ENCODE measurements around the gene BABAM1. TPM values are rescaled to one million over a fixed set of nuclear protein-coding genes. Genes with fewer than 3 reads are reported as not detected.

BABAM1 gene
- total RNA-seq: 82.3 TPM
- 100 to 1,000 TPM; 111 to 140 (median 124) TPM for polyA plus RNA-seq

DNA sequence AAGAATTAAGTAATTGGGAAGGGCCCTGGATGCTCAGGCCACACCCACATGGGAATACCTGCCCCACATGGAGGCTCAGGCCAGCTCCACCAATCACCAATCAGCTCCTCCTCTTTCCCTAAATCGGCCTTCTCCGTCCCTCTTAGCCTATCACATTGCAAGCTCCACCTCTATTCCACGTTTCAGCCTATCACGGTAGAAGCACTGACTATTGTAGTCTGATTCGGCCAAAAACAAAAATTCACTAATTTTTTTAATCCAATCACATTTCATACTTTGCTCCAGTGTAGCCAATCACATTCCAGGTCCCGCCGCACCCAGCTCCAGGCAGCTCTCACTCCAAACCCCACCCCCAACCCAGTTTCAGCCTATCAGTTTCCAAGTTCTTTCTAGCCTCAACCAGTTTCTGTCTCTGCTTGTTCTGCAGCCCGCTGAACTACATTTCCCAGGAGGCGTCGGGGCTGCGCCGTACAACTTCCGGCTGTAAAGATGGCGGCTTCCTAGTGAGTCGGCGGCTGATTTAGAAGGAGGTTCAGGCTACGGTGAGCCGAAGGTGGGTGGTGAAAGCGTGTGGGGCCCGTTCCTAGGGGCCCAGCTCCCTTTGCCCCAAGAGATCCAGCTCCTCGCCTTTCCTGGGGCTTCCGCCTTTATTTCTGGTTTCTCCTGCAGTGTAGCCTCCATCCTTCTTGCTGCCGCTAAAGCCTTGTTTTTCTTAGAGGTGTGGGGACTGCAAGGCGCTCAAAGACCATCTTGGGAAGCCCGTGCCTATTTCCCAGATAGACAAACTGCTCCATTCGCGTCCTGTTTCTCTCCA lies at the start of gene BABAM1:
BABAM1 (plus strand) TSS at position 469 of the 814 bp plus-strand sequence. CDS start 1,364 bp downstream, outside the sequence.
- Mint-ChIP-seq H3K27ac (peak within 1 kb of the TSS; percentile 56 to 89 (median 73)), H3K27me3 (peaks cover 5% of the 10 kb centered on the region)
- peak; percentile 95 to 99 (median 98) for DNase-seq

DNA sequence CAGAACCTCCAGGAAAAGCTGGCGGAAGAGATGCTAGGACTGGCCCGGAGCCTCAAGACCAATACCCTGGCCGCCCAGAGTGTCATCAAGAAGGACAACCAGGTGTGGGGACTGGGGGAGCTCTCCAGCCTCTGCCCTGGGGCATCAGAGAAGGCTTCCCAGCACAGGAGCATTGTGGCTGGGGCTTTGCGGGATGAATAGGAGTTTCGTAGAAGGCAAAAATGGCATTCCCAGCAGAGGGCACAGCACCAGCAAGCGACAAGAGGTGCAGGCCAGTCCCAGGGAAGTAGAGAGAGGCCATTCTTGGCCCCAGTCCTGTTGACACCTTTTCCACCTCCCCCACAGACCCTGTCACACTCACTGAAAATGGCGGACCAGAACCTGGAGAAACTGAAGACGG lies 48.0 kb upstream of the BABAM1 start:
- Mint-ChIP-seq H3K27ac (no peak overlapping the region), H3K4me3 (peak overlapping the region in 1 of 4 donors; percentile 86), H3K27me3 (peaks cover 5% of the 10 kb centered on the region), H3K36me3 (peaks cover 21% of the 10 kb centered on the region), H3K4me1 (peaks cover 3 to 19% (median 10%) of the 10 kb centered on the region in 4 donors), H3K9me3 (no peaks in the 10 kb centered on the region)
- ATAC-seq (ENCODE audit: low read depth in 2 of 2): no peak
- DNase-seq: no peak
- Histone ChIP-seq H3K4me3 (ENCODE audit: low read depth, low read length) (no peak overlapping the region), H3K36me3 (ENCODE audit: control insufficient read depth, insufficient read depth, low read length) (peaks cover 12% of the 10 kb centered on the region), H3K27ac (ENCODE audit: insufficient read depth, low read length, poor library complexity, severe bottlenecking) (no peak overlapping the region), H3K9me3 (ENCODE audit: control insufficient read depth in 2 of 2, low read length in 2 of 2) (no peaks in the 10 kb centered on the region), H3K27me3 (ENCODE audit: control insufficient read depth, insufficient read depth, low read length) (no peaks in the 10 kb centered on the region), H3K4me1 (ENCODE audit: control insufficient read depth, insufficient read depth, low read length, poor library complexity, severe bottlenecking) (peaks cover 18% of the 10 kb centered on the region)

More for the DNA sequence above, at the start of gene BABAM1:
- no peaks in the 10 kb centered on the region for H3K9me3 ChIP-seq (ENCODE audit: control insufficient read depth in 2 of 2, low read length in 2 of 2)
- H3K27ac ChIP-seq (ENCODE audit: insufficient read depth, low read length, poor library complexity, severe bottlenecking): peak within 1 kb of the TSS; percentile 77
- ATAC-seq (ENCODE audit: low read depth in 2 of 2): peak; percentile 93
- Mint-ChIP-seq H3K4me3 (peak within 1 kb of the TSS; percentile 81 to 88 (median 87)), H3K9me3 (no peaks in the 10 kb centered on the region), H3K36me3 (peaks cover 7% of the 10 kb centered on the region), H3K4me1 (peaks cover 6 to 34% (median 12%) of the 10 kb centered on the region in 4 donors)
- peaks cover 23% of the 10 kb centered on the region for H3K4me1 ChIP-seq (ENCODE audit: control insufficient read depth, insufficient read depth, low read length, poor library complexity, severe bottlenecking)
- peaks cover 22% of the 10 kb centered on the region for H3K36me3 ChIP-seq (ENCODE audit: control insufficient read depth, insufficient read depth, low read length)
- H3K4me3 ChIP-seq (ENCODE audit: low read depth, low read length): peak within 1 kb of the TSS; percentile 90
- H3K27me3 ChIP-seq (ENCODE audit: control insufficient read depth, insufficient read depth, low read length): no peaks in the 10 kb centered on the region

DNA sequence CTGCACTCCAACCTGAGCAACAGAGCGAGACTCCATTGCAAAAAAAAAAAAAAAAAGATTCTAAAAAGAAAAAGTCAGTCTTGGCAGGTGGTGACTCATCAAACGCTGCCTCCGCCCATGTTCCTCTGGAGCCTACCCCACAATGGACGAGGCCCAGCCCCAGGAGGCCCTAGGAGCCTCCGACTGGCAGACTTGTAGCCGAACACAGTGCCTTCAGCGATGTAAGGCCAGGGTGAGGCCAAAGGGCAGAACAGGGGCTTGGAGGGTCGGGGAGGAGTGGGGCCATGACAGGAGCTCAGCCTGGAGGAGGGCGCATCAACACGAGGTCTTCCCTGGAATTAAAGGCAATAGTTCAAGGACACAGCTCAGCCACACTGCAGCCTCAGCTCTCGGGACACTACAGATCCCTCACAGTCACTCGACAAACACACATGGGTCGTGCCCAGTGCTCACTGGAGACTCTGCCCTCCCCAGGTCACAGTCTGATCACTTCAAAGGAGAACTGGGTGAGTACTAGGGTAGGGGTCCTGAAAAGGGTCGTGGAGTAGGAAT lies 47.0 kb upstream of the BABAM1 start:
- no peaks in the 10 kb centered on the region for H3K9me3 ChIP-seq (ENCODE audit: control insufficient read depth in 2 of 2, low read length in 2 of 2)
- peaks cover 18% of the 10 kb centered on the region for H3K36me3 Mint-ChIP-seq
- no peaks in the 10 kb centered on the region for H3K27me3 Mint-ChIP-seq
- H3K27me3 ChIP-seq (ENCODE audit: control insufficient read depth, insufficient read depth, low read length): no peaks in the 10 kb centered on the region
- no peak overlapping the region for H3K27ac ChIP-seq (ENCODE audit: insufficient read depth, low read length, poor library complexity, severe bottlenecking)
- H3K4me3 Mint-ChIP-seq: peak overlapping the region in 1 of 4 donors; percentile 75
- peaks cover 12% of the 10 kb centered on the region for H3K36me3 ChIP-seq (ENCODE audit: control insufficient read depth, insufficient read depth, low read length)
- no peak overlapping the region for H3K27ac Mint-ChIP-seq
- H3K9me3 Mint-ChIP-seq: no peaks in the 10 kb centered on the region
- ATAC-seq (ENCODE audit: low read depth in 2 of 2) (no peak), DNase-seq (no peak)
- H3K4me1 ChIP-seq (ENCODE audit: control insufficient read depth, insufficient read depth, low read length, poor library complexity, severe bottlenecking): peaks cover 12% of the 10 kb centered on the region
- H3K4me1 Mint-ChIP-seq: peaks cover under 1 to 9% (median 4%) of the 10 kb centered on the region in 4 donors
- H3K4me3 ChIP-seq (ENCODE audit: low read depth, low read length): no peak overlapping the region

- no peaks in the 10 kb centered on the region for H3K9me3 ChIP-seq (ENCODE audit: control insufficient read depth in 2 of 2, low read length in 2 of 2)
- H3K4me3 Mint-ChIP-seq: peak overlapping the region in 3 of 4 donors; percentile 73 to 91 (median 90)
- no peaks in the 10 kb centered on the region for H3K36me3 ChIP-seq (ENCODE audit: control insufficient read depth, insufficient read depth, low read length)
- DNase-seq (no peak), ATAC-seq (ENCODE audit: low read depth in 2 of 2) (no peak)
- H3K27ac Mint-ChIP-seq: peak overlapping the region in 1 of 3 donors; percentile 95
- peaks cover 17% of the 10 kb centered on the region for H3K4me1 ChIP-seq (ENCODE audit: control insufficient read depth, insufficient read depth, low read length, poor library complexity, severe bottlenecking)
- H3K27me3 ChIP-seq (ENCODE audit: control insufficient read depth, insufficient read depth, low read length): no peaks in the 10 kb centered on the region
- peaks cover 5% of the 10 kb centered on the region for H3K27me3 Mint-ChIP-seq
- H3K4me1 Mint-ChIP-seq: peaks cover 0 to 22% (median 10%) of the 10 kb centered on the region in 4 donors
- H3K36me3 Mint-ChIP-seq: no peaks in the 10 kb centered on the region
- no peak overlapping the region for H3K27ac ChIP-seq (ENCODE audit: insufficient read depth, low read length, poor library complexity, severe bottlenecking)
- no peaks in the 10 kb centered on the region for H3K9me3 Mint-ChIP-seq
- H3K4me3 ChIP-seq (ENCODE audit: low read depth, low read length): no peak overlapping the region
Observed at GRCh38 chr19:17225053-17225452, 42.2 kb upstream of the BABAM1 start.

GRCh38 chr19:17226002-17226933 lies 41.0 kb upstream of the BABAM1 start, which contains the start of gene OCEL1:
TSS of gene OCEL1 (plus strand) at chr19:17226226. CDS start at chr19:17226248, 22 bp downstream.
- H3K9me3 Mint-ChIP-seq: no peaks in the 10 kb centered on the region
- peak within 1 kb of the TSS; percentile 90 to 97 (median 94) for H3K4me3 Mint-ChIP-seq
- H3K4me3 ChIP-seq (ENCODE audit: low read depth, low read length): peak within 1 kb of the TSS; percentile 79
- peaks cover 0 to 22% (median 10%) of the 10 kb centered on the region in 4 donors for H3K4me1 Mint-ChIP-seq
- no peaks in the 10 kb centered on the region for H3K36me3 Mint-ChIP-seq
- no peaks in the 10 kb centered on the region for H3K27me3 ChIP-seq (ENCODE audit: control insufficient read depth, insufficient read depth, low read length)
- ATAC-seq (ENCODE audit: low read depth in 2 of 2): peak; percentile 90
- DNase-seq: peak; percentile 95 to 98 (median 97)
- H3K4me1 ChIP-seq (ENCODE audit: control insufficient read depth, insufficient read depth, low read length, poor library complexity, severe bottlenecking): peaks cover 17% of the 10 kb centered on the region
- peaks cover 5% of the 10 kb centered on the region for H3K27me3 Mint-ChIP-seq
- no peaks in the 10 kb centered on the region for H3K36me3 ChIP-seq (ENCODE audit: control insufficient read depth, insufficient read depth, low read length)
- peak within 1 kb of the TSS; percentile 88 for H3K27ac ChIP-seq (ENCODE audit: insufficient read depth, low read length, poor library complexity, severe bottlenecking)
- H3K9me3 ChIP-seq (ENCODE audit: control insufficient read depth in 2 of 2, low read length in 2 of 2): no peaks in the 10 kb centered on the region
- H3K27ac Mint-ChIP-seq: peak within 1 kb of the TSS; percentile 95 to 99 (median 96)

GRCh38 chr19:17227798-17228367 lies 39.4 kb upstream of the BABAM1 start:
- peaks cover 17% of the 10 kb centered on the region for H3K4me1 ChIP-seq (ENCODE audit: control insufficient read depth, insufficient read depth, low read length, poor library complexity, severe bottlenecking)
- no peak for DNase-seq
- H3K4me3 ChIP-seq (ENCODE audit: low read depth, low read length): no peak overlapping the region
- no peaks in the 10 kb centered on the region for H3K27me3 ChIP-seq (ENCODE audit: control insufficient read depth, insufficient read depth, low read length)
- Mint-ChIP-seq H3K4me3 (peak overlapping the region in 3 of 4 donors; percentile 90 to 96 (median 91)), H3K36me3 (no peaks in the 10 kb centered on the region), H3K9me3 (no peaks in the 10 kb centered on the region), H3K4me1 (peaks cover 0 to 22% (median 10%) of the 10 kb centered on the region in 4 donors), H3K27ac (no peak overlapping the region), H3K27me3 (peaks cover 5% of the 10 kb centered on the region)
- H3K27ac ChIP-seq (ENCODE audit: insufficient read depth, low read length, poor library complexity, severe bottlenecking): no peak overlapping the region
- no peaks in the 10 kb centered on the region for H3K9me3 ChIP-seq (ENCODE audit: control insufficient read depth in 2 of 2, low read length in 2 of 2)
- H3K36me3 ChIP-seq (ENCODE audit: control insufficient read depth, insufficient read depth, low read length): peaks cover 6% of the 10 kb centered on the region
- no peak for ATAC-seq (ENCODE audit: low read depth in 2 of 2)

DNA sequence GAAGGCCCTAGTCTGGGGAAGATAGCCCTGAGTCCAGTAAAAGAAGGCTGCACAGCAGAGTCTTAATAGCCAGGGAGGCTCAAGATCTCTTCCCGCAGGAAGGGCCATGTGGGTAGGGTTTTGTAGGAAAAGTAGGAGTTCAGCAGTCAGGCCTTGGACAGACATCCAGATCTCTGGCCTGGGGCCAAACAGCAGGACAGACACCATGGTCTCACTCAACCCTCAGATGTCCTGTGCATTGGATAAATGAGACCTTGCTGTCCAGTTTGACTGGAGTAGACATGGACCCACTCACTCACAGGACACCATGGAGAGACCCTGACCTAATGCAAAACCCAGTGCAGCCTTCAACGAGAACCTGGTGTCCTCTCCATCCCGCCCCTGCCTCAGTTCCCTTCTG lies 37.4 kb upstream of the BABAM1 start:
- peaks cover 23% of the 10 kb centered on the region for H3K4me1 ChIP-seq (ENCODE audit: control insufficient read depth, insufficient read depth, low read length, poor library complexity, severe bottlenecking)
- Mint-ChIP-seq H3K4me1 (peaks cover 0 to 36% (median 10%) of the 10 kb centered on the region in 4 donors), H3K9me3 (no peaks in the 10 kb centered on the region), H3K36me3 (no peaks in the 10 kb centered on the region), H3K4me3 (peak overlapping the region in 1 of 4 donors; percentile 48), H3K27ac (no peak overlapping the region), H3K27me3 (peaks cover 5% of the 10 kb centered on the region)
- H3K9me3 ChIP-seq (ENCODE audit: control insufficient read depth in 2 of 2, low read length in 2 of 2): no peaks in the 10 kb centered on the region
- ATAC-seq (ENCODE audit: low read depth in 2 of 2) (no peak), DNase-seq (no peak)
- H3K36me3 ChIP-seq (ENCODE audit: control insufficient read depth, insufficient read depth, low read length): peaks cover 6% of the 10 kb centered on the region
- H3K27ac ChIP-seq (ENCODE audit: insufficient read depth, low read length, poor library complexity, severe bottlenecking): no peak overlapping the region
- H3K4me3 ChIP-seq (ENCODE audit: low read depth, low read length): no peak overlapping the region
- no peaks in the 10 kb centered on the region for H3K27me3 ChIP-seq (ENCODE audit: control insufficient read depth, insufficient read depth, low read length)

Data from CD4-positive, CD25-positive, alpha-beta regulatory T cell (primary cell).